Stimulated activated CD4-positive, alpha-beta T cell treated with anti-CD3 and anti-CD28 coated beads, Interleukin-4, amount 100 ng/mL, for 24 hours (primary cell): Measurements from ENCODE around the gene N4BP2L2.
A peak's percentile ranks its signal among the peaks of the same experiment; 100 is the strongest.

Experiments
- DNase-seq: peaks from one replicate; pipeline ENCODE4 v3.0.0-alpha.2; 2020

Gene N4BP2L2

GRCh38 chr13:32456591-32456990 is 82.0 kb downstream of the N4BP2L2 start:
- no peak for DNase-seq

DNA sequence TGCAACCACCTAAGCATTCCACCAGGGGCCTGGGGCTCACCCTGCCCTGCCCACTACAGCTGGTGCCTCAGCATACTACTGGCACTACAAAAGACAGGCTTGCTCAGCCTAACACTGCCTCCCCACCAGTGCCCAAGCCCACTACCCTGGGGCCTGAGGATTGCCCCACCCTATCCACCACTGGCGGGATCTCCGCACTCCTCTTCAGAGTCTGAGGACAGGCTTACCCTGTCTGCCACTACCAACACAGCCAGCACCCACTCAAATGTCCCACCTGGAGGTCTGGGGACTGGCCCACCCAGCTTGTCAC is 83.0 kb downstream of the N4BP2L2 start:
- no peak for DNase-seq

DNA sequence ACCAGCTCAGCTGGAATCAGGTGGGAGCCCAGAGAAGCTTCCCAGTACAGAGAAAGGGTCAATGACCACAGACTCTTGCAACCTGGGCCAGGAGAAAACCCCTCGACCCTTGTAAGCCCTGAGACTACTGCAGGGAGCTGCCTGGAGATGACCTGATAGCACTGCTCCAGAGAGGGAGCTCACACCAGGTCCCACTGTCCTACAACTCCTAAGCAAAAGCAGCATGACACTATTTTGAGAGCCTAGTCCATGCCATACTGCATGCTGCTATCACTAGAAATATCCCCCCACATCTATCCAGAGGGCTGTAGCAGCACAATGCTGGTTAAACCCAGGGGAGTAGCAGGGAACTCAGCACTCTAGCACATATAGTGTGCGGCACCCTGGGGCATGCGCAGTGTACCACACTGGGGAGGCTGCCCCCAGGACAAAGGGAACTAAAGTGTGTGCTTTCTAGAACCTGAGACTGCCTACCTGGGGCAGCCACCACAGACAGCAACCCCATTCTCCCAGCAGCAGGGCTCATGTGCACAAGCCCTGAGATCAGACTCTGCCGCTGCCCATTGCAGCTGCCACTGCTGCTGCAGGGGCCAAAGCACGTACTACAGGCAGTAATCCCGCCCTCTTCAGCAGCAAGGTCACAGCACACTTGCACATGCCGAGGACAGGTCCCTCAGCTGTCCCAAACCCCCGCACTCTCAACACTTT is 83.6 kb downstream of the N4BP2L2 start:
- no peak for DNase-seq

DNA sequence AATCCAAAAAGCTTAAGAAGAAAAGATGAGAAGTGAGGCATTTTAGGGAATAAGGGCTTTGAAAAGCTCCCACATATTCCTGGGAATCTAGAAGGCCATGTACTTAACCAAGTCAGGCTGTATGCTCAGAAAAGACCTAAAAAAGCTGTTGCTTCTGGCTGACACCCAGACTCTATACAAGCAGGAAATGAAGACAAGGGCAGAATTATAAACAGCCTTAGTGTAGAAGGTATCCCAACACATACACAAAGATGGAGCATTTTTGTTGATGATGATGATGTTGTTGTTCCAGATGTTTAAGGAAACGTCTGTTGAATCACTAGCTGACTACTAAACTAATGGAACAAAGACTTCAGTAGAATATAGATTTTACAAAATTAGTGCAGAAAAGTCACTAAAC is 84.6 kb downstream of the N4BP2L2 start:
- DNase-seq = no peak

- no peak for DNase-seq
Measured at GRCh38 chr13:32448972-32449371, 89.6 kb downstream of the N4BP2L2 start.

DNA sequence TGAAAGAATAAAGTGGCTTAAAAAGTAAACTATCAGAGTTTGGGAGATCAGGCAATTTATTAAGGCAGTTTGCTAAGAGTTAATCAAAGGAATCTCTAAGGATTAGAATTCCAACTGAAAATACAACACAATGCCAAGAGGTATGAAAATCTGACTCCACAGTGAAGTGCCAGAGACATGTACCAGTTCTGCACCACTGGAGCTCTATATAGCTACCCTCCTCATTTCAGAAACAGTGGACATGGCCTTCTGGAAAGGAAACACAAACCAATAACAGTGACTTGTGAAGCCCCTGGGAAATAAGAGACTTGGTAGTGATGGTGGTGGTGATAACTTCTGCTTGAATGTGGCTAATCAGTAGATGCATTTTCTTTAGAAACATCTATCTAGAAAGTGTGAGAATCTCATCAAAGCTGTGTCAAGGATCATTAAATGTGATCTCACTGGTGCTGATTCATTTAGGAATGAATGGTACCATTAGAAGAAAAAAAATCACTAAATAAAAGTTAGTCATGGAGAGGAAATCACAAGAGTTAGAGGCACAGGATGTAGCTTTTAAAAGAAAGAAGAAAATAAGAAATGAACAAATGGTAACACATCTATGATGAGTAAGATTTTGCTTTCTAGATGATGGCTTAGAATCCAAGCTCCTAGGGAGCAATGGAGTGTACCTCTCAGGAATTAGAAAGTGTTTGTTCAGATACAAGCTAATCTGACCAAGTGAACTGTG is 90.5 kb downstream of the N4BP2L2 start:
- DNase-seq = no peak

DNA sequence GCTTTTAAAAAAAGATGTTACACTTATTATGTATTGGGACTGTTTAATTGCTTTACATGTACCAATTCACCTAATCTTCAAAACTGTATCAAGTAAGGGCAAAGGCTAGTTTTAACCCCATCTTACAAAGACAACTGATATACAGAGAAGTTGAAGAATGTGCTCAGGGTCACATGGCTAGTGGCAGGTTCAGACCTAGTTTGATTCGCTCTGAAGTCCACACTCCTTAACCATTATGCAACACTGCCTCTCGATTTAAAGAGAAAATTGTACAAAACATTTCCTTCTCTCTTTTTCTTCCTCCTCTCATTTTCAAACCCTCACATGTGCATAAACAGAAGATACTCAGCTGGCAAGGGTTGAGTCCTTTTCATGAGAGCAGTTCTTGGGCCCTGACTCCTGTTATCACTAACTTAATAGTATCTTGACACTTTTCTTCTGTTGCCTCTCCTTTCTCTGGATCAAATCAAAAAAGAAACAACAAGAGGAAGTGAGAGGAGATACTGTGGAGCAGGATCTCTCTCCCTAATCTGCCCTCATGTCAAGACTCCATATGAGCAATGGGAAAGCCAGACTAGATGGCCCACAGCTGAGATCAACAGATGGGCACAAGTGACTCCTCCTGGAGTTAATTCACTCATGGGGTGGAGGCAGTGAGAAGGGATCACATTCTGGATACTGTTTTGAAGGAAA is 91.7 kb downstream of the N4BP2L2 start:
- no peak for DNase-seq

- no peak for DNase-seq
Measured at GRCh38 chr13:32446220-32446619, 92.4 kb downstream of the N4BP2L2 start.

GRCh38 chr13:32445461-32445860 is 93.1 kb downstream of the N4BP2L2 start:
- no peak for DNase-seq

DNA sequence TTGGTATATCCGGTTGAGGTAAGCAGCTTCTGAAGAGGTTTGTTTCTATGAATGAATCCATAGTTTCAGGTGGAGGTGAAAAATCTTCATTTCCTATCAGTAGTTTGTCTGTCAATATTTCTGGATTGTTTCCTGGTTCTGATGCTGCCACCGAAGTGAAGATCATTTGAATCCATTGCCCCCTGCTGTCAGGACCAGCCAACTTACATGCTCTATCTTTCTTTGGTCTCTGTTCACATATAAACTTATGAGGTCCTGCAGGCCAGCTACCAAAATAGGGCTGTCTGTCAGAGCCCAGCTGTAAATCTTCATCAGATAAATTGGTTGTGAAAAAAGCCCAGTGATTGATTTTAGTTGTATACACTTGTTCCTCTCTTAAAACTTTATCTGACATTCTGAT is 95.5 kb downstream of the N4BP2L2 start:
- peak; percentile 19 for DNase-seq

- no peak for DNase-seq
Measured at GRCh38 chr13:32438871-32439270, 99.7 kb downstream of the N4BP2L2 start.

DNA sequence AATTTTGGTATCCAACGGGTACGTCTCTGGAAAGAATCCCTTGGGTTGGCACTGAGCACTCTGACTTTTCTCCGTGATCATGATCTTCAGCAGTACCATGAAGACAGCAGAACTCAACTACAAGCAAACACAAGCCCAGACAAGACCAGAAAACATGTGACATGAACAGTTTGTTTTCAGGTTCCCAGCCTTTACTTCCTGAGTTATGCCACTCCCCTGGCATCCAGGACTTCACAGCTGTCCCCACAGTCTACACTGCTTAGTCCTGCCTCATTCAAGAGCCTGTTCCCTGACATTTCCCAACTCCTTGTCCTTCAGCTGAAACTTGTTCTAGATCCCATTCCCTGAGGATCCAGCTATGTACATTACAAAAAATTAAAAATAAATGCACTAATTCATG is 105.7 kb downstream of the N4BP2L2 start:
- no peak for DNase-seq

GRCh38 chr13:32431361-32431760 is 107.2 kb downstream of the N4BP2L2 start:
- DNase-seq = no peak

DNA sequence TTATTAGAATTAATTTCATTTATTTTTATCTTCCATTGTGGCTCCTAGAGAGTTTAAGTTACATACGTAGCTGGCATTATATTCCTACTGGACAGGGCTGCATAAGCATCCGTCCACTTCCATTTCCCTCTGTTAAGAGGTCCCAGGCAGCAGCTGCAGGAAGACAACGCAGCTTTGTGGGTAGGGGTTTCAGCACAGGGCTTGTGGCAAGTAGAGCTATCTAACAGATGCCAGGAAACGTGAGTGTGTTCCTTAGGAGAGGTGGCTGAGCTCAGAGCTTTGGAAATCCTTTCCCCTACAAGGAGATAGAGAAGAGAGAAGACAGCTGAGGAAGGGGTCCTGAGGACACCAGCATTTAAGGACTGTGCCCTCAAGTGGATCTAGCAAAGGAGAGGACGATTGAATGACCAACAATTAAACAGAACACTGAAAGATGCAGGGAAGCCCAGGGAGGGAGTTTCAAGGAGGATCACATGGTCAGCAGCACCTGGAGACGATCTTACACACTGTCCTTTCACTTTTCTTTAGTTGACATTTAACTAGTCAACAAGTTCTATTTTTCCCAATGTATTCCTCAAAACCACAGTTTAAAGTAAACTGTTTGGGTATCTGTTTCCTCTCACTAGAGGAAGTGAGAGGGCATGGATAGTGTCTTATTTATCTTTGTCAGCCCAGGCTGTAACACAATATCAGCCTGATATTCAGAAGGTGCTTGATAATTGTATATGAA is 108.4 kb downstream of the N4BP2L2 start:
- DNase-seq = no peak

DNA sequence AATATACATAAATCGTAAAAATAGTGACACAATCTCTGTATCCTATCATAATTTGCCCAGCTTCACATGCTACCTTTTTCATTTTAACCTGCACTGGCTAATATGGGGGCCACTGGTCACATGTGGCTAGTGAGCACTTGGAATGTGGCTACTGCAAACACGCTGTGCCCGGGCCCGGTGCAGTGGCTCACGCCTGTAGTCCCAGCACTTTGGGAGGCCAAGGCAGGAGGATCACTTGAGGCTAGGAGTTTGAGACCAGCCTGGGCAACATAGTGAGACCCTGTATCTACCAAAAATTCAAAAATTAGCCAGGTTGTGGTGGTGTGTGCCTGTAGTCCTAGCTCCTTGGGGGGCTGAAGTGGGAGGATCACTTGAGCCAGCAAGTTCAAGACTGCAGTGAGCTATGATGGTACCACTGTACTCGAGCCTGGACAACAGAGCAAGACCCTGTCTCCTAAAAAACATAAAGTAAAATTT is 109.1 kb downstream of the N4BP2L2 start:
- DNase-seq = no peak

GRCh38 chr13:32428581-32429432 is 109.8 kb downstream of the N4BP2L2 start:
- DNase-seq = no peak

GRCh38 chr13:32427852-32428580 is 110.6 kb downstream of the N4BP2L2 start, which contains the start of gene N4BP2L1:
Gene N4BP2L1, minus strand, starts transcription at chr13:32428130. Its CDS starts 48 bp downstream, at chr13:32428082.
- peak; percentile 86 for DNase-seq

GRCh38 chr13:32426990-32427851 is 111.4 kb downstream of the N4BP2L2 start:
- peak; percentile 55 for DNase-seq

GRCh38 chr13:32426191-32426989 is 112.2 kb downstream of the N4BP2L2 start:
- peak; percentile 38 for DNase-seq

DNA sequence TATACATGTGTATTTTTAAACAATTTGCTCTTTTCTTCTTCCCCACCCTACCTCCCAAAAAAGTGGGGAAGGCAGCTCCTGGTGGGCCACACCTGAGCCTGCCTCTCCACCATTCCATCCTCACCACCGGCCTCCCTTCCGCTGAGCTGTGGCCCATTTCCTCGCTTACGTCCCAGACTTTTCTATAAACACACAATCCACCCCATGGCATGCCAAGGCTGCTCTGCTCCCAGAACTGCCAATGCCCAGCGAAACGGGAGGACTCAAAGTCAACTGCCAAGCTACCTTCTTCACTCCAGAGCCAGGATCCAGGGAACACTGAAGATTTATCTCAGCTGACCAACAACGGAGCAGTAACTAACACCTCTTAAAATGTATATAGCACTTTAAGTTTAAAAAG is 113.4 kb downstream of the N4BP2L2 start:
- DNase-seq = no peak
